Measurements from ENCODE around the gene MTHFSD. TPM values are rescaled to one million over a fixed set of nuclear protein-coding genes. Genes with fewer than 3 reads are reported as not detected.

MTHFSD gene
- total and polyA plus RNA-seq, 2 donors (not counting 3 experiments of a cell fraction or from before 2014, with no cell fraction given), result 16.7 to 21.1 TPM

GRCh38 chr16:86533076-86533475, 22.0 kb downstream of the MTHFSD start:
- dilution Hi-C loops (cut with MboI; ENCODE audit: extremely low pct_ligation_motif_present, low sequenced_read_pairs), result no loop called here
- H3K4me2 ChIP-seq (ENCODE audit: insufficient read depth, low read length), result no peak overlapping the region
- FAIRE-seq (no peak), DNase-seq (ENCODE audit: low read depth, low spot score) (no peak)
- H3K36me3 ChIP-seq (ENCODE audit: control insufficient read depth in 2 of 2, extremely low read depth in 1 of 2, insufficient read depth in 2 of 2, low read length in 2 of 2), result peaks cover 0 to 9% of the 10 kb centered on the region in 2 experiments
- intact Hi-C loops (cut with micrococcal nuclease), result no loop called here
- H3K9ac ChIP-seq (replicated peaks; ENCODE audit: extremely low read depth, insufficient read depth, low read length), result no peak overlapping the region
- H2AFZ ChIP-seq (ENCODE audit: low read depth, low read length), result no peak overlapping the region
- BruUV-seq (replicated peaks), result no TSS peak
- no peaks in the 10 kb centered on the region for H4K20me1 ChIP-seq (replicated peaks; ENCODE audit: control insufficient read depth, extremely low read depth, insufficient read depth, low read length)
- CTCF ChIA-PET, result interaction anchor here (1.2 to 1.3 kb wide), 2 partner anchors 15 to 460 kb away, joined by 4 read pairs; no protein-coding TSS in a partner anchor
- POLR2A ChIA-PET, result no interaction called here
- H3K27ac ChIP-seq (ENCODE audit: insufficient read depth, low read depth, low read length), result no peak overlapping the region
- H3K79me2 ChIP-seq (ENCODE audit: control insufficient read depth, insufficient read depth, low read length), result no peaks in the 10 kb centered on the region
- no peaks in the 10 kb centered on the region for H3K27me3 ChIP-seq (ENCODE audit: control insufficient read depth in 2 of 2, insufficient read depth in 2 of 2, low read length in 2 of 2)
- H3K9me3 ChIP-seq (replicated peaks; ENCODE audit: control insufficient read depth, insufficient read depth, low read length), result no peaks in the 10 kb centered on the region
- no peak overlapping the region for H3K4me3 ChIP-seq (replicated peaks in 1 of 3; ENCODE audit: insufficient read depth in 1 of 3, low read depth in 1 of 3, low read length in 3 of 3)
- no peaks in the 10 kb centered on the region for H3K4me1 ChIP-seq (ENCODE audit: control insufficient read depth, extremely low read depth, insufficient read depth, low read length)
- H3K9me1 ChIP-seq (replicated peaks; ENCODE audit: control insufficient read depth, extremely low read depth, insufficient read depth, low read length), result no peaks in the 10 kb centered on the region
- TF ChIP-seq POLR2A (IDR thresholded peaks at IDR 0.05; ENCODE audit: low read depth, low read length) (no peak), POLR2AphosphoS5 (IDR thresholded peaks at IDR 0.05; ENCODE audit: insufficient read depth, low read depth, low read length) (no peak), JUN (IDR thresholded peaks at IDR 0.05; ENCODE audit: borderline replicate concordance, insufficient read depth, insufficient read length, low read depth) (no peak), GATA2 (IDR thresholded peaks at IDR 0.05; ENCODE audit: insufficient read depth, insufficient read length, low read depth, low read length) (no peak), MYC (IDR thresholded peaks at IDR 0.05; ENCODE audit: low read depth, low read length) (no peak), EZH2 (IDR thresholded peaks at IDR 0.05; ENCODE audit: borderline replicate concordance, low read depth, low read length, severe bottlenecking) (no peak), FOS (IDR thresholded peaks at IDR 0.05; ENCODE audit: borderline replicate concordance, insufficient read depth, low read length) (no peak), CTCF (IDR thresholded peaks at IDR 0.05; ENCODE audit: extremely low read depth in 1 of 2, insufficient read depth in 1 of 2, low read depth in 1 of 2, low read length in 2 of 2) (no peak)
- TF ChIP-seq, protein P1, sequence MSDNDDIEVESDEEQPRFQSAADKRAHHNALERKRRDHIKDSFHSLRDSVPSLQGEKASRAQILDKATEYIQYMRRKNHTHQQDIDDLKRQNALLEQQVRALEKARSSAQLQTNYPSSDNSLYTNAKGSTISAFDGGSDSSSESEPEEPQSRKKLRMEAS (IDR thresholded peaks at IDR 0.05; ENCODE audit: insufficient read depth, insufficient read length), result no peak
